Stimulated activated CD8-positive, alpha-beta memory T cell treated with anti-CD3 and anti-CD28 coated beads, Interleukin-15, amount 100 ng/mL, for 48 hours (primary cell): ENCODE measurements around the gene OPTC.

Experiments used
- DNase-seq, 2 donors: peaks; one replicate each; pipeline ENCODE4 v3.0.0-alpha.2; 2020; ENCODE audit warnings: low read depth in 2 of 2

OPTC gene

DNA sequence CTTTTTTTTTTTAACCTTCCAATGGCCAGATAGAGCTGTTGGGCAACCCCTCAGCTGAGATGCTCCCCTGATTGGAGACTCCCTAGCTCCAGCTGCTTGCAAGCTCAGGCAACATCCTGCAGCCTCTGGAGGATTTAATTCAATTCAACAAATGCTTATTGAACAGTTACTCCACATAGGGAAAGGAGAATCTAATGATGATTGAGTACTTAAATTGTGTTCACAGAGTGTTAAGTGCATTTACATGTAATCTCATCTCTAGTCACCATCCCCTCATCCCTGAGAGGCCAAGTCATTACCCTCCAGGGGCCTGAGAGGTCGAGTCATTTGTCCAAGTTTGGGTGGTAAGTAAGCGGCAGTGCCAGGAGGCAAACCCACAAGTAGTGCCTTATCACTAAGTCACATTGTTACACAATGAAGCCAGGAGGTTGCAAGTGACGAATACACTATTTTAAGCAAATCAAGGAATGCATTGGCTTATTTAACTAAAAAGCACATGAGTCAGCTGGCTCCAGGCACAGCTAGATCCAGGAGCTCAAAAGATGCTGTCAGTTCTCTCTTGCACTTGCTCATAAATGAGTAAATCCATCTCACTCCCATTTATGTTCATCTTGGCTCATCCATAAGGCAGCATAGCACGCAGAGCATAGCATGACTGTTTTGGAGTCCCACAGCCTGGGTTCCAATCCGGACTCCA lies 64.3 kb downstream of the OPTC start:
- DNase-seq = no peak
